Muscle of arm (tissue), 12 donors: ENCODE data around the gene DYNC2LI1. TPM values are rescaled to one million over a fixed set of nuclear protein-coding genes. Genes with fewer than 3 reads are reported as not detected.

Source experiments
- DNase-seq: peaks from one replicate; pipeline ENCODE4 v3.0.0-alpha.2; 2013
- polyA plus RNA-seq, 12 donors: library from polyadenylated mRNA; unstranded; fragments of 120-200 nt; gene quantifications; one replicate each; pipeline ENCODE4 v1.2.1, GENCODE V29; 2013; ENCODE audit not compliant: insufficient read length in 12 of 12

The DYNC2LI1 gene
- polyA plus RNA-seq, 12 donors: 12.4 to 49.2 (median 22.3) TPM; not detected in 1

DNA sequence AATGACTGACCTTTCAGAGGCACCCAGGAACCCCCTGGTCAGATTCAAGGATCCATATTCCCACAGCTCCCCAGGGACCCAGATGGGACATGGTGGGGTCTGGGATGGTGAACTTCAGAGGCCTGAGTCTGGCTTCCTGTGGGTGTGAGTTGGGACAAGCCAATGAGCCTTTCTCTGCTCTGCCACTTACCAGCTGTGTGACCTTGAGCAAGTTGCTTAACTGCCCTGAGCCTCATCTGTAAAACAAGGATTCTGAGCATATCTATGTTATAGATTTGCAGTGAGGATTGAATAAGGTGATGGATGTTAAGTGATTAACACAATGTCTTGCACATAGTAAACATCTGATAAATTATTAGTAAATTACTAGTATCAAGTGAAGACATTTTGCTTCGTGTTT lies 71.3 kb downstream of the DYNC2LI1 start:
- DNase-seq: no peak

DNA sequence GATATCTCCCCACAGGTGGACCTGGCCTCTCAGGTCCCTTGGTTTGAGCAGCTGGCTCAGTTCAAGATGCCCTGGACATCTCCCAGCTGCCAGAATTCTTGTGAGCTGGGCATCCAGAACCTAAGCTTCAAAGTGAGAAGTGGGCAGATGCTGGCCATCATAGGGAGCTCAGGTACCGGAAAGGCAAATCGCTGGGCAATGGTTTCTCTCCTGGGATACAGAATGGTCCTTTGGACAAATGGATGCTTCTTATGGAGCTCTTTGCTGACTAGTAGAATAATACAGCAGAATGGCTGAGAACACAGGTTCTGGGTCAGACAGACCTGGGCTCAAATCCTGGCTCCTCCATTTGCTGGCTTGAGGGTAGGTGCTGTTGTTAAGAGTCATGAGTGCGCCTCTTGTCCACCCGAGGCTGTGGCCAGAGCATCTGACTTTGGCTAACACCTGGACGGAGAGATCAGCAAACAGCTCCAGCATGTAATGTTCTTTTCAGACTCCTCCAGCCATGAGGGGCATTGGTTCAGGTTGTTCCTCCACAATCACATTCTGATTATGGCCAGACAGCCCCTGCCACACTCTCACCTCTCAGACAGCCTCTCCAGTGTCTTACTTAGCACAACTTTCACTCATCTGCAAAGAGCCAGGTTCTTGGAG lies 72.4 kb downstream of the DYNC2LI1 start:
- no peak for DNase-seq

DNA sequence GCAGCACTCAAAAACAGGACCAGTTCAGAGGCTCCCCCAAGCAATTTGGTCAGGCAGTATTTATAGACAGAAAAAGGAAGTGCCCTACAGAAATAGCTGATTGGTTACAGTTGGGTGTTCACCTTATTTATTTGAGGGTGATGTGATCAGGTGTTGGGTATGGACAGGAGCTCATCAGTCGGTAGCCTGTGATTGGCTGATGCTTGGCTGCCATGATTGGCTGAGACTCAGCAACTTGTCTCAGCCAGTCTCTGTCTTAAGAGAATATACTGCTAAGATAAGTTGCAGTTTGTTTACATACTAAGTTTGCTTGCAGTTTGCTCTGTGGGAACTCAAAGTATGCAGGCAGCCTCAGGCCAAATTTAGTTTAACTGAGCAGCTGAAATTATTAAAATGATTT lies 74.4 kb downstream of the DYNC2LI1 start:
- DNase-seq: no peak

DNA sequence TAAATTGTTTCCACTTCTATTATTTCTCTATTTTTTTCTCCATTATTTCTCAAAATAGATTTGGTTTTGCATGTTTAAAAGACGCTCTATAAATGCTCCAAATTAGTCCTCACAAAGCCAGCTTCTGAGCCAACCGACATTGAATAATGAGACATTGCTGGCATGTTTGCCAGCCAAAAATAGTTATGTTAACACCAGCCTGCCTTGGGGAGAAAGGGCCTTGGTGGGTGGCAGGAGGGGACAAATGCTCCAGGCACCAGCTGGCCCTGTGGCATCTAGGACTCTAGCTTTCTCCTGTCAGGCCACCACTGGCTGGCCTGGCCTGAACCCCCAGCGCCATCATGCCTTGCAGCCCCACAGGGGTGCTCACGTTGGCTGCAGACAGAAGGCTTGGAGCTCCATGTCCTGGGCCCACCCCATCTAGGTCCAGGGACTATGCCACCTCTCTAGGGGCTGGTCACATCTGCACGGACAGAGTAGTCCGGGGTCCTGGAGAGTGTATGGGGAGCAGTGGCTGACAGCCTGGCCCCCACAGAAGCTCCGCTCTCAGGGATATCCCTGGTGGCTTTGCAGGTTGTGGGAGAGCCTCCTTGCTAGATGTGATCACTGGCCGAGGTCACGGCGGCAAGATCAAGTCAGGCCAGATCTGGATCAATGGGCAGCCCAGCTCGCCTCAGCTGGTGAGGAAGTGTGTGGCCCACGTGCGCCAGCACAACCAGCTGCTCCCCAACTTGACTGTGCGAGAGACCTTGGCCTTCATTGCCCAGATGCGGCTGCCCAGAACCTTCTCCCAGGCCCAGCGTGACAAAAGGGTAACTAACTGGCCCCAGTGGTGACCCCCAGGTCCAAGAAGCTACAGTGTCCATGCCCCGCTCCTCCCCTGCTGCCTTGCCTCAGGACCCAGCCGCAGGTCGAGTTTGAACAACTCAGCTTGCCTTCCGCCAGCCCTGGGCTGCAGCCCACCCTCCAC lies 77.5 kb downstream of the DYNC2LI1 start:
- no peak for DNase-seq

DNA sequence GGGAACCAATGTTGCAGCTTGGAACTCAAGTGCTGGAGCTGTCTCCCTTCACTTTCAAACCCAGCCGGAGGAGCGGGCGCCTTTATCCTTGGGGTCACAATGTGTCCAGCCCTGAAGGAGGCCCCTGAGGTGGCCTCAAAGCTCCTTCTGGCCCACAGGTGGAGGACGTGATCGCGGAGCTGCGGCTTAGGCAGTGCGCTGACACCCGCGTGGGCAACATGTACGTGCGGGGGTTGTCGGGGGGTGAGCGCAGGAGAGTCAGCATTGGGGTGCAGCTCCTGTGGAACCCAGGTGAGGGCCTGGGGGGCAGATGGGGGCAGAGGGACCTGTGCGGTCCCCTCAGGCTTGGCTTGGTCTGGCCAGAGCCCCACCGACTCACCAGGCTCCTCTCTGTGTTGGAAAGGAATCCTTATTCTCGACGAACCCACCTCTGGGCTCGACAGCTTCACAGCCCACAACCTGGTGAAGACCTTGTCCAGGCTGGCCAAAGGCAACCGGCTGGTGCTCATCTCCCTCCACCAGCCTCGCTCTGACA lies 78.4 kb downstream of the DYNC2LI1 start:
- no peak for DNase-seq

DNA sequence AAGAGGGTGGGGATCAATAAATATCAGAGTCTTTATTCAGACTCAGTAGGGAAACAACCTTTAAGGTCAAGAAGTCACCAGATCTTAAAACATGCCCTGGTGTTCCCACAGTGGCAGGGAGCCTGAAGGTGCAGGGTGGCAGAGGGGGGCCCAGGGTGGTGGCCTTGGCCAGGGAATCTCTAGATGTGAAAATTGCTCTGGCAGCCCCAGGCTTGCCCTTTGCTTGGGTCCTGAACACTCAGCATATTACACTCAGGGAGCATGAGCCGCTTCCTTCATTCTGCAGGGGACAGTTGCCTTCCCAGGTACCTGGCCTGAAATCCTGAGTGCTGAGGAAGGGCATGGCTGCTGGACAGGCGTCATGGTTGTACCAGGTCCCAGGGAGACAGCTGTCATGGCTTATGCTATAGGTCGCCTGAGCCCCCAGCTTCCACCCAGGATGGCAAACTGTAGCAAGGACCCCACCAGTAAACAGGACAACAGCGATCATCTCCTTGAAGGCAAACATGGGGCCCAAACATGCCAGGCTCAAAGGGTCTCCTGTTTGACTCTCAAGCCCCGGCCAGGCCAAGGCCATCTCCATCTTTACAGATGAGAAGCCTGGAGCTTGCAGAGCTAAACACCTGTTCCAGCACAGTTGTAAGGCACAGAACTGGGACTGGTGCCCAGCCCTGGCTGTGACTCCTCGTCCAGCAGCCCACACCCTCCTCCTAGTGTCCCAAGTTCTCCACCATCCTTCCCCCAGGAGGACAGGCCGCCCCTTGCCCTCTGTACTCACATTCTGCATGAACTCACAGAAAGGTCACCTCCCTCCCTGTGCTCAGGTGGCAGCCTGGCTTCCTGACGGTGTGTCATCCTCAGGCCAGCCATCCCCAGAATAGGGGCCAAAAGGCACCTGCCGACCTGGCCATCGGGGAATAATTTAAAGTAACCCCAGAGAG lies 79.6 kb downstream of the DYNC2LI1 start:
- DNase-seq: no peak

DNA sequence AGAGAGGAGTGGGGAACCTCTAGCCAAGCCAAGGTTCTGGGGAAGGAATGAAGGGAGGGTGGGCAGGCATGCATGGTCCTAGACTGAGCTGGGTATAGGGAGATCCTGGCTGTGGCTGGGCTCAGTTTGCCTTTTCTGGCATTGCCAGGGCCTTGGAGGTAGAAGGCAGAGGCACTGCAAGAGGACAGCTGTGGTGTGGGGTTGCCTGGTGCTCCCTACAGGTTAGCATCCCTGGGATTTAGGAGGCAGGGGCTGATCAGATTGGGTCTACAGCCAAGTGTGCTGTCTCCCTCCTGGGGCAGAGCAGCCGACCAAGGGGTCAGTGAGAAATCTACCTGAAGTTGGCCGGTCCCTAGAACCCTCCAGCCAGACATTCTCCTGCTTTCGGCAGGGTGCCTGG lies 80.8 kb downstream of the DYNC2LI1 start:
- no peak for DNase-seq

DNA sequence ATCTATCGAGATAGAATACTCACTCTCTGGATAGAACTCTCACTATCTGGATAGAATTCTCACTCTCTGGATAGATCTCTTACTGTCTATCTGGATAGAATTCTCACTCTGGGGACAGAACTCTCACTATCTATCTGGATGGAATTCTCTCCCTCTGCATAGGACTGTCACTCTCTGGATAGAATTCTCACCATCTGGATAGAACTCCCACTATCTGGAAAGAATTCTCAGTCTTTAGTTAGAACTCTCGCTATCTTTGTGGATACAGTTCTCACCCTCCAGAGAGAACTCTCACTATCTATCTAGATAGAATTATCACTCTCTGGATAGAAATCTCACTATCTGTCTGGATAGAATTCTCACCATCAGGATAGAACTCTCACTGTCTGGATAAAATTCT lies 81.5 kb downstream of the DYNC2LI1 start:
- DNase-seq: no peak

Other genes with a start within 250 kb of the DYNC2LI1 start
- 10 to 100 TPM in 11 of 12 donors, not detected in 1; 15.4 to 40.4 (median 21.8) TPM for gene THADA, start 178.0 kb upstream of the DYNC2LI1 start, polyA plus RNA-seq
- 10 to 100 TPM in 3 of 12 donors, 1 to 10 TPM in 8, not detected in 1; 5.3 to 37.4 (median 6.9) TPM for gene PLEKHH2, start 136.8 kb upstream of the DYNC2LI1 start, polyA plus RNA-seq
- gene C1GALT1C1L, start 97.6 kb upstream of the DYNC2LI1 start, polyA plus RNA-seq: 1 to 10 TPM in 10 of 12 donors, not detected in 2; 1.0 to 1.9 (median 1.5) TPM
- gene ABCG5, start 64.8 kb downstream of the DYNC2LI1 start, polyA plus RNA-seq: under 1 TPM in 8 of 12 donors, not detected in 4; 0.05 to 0.16 (median 0.10) TPM
- gene ABCG8, start 64.9 kb downstream of the DYNC2LI1 start, polyA plus RNA-seq: under 1 TPM in 9 of 12 donors, not detected in 3; 0.01 to 0.19 (median 0.08) TPM
- 10 to 100 TPM in 11 of 12 donors, not detected in 1; 50.2 to 95.2 (median 83.1) TPM for gene LRPPRC, start 221.9 kb downstream of the DYNC2LI1 start, polyA plus RNA-seq